Right lobe of liver (tissue), 6 donors: ENCODE data around the gene SPTBN5. TPM values are rescaled to one million over a fixed set of nuclear protein-coding genes. Genes with fewer than 3 reads are reported as not detected.

Experiments used
- ATAC-seq, 4 donors: fragments of 200-7000 bp; cut with Tn5 transposase; one replicate each; pipeline ENCODE4 v1.9.1; 2020; ENCODE audit warnings: mild to moderate bottlenecking in 4 of 4, moderate library complexity in 4 of 4
- DNase-seq, 3 donors: peaks; one replicate each; pipeline ENCODE4 v3.0.0-alpha.2; 2020
- H3K27ac ChIP-seq, 3 donors: fragments of 200-600 bp; one replicate each; pipeline ENCODE4 v1.8.0; 2022
- H3K27me3 ChIP-seq, 2 donors: fragments of 200-600 bp; one replicate each; pipeline ENCODE4 v1.8.0; 2022
- H3K36me3 ChIP-seq, 4 donors: fragments of 200-600 bp; sonication (generic) in 1 of 4; one replicate each; pipeline versions ENCODE4 v1.5.1 to v1.8.0; 2017 to 2022; ENCODE audit warnings: control low read depth in 1 of 4
- H3K4me1 ChIP-seq, 4 donors: fragments of 200-600 bp; sonication (generic) in 1 of 4; one replicate each; pipeline versions ENCODE4 v1.5.1 to v1.8.0; 2017 to 2022; ENCODE audit warnings: control low read depth in 1 of 4
- H3K4me3 ChIP-seq, 3 donors: fragments of 200-600 bp; one replicate each; pipeline ENCODE4 v1.8.0; 2022
- H3K9me3 ChIP-seq, 4 donors: fragments of 200-600 bp; sonication (generic) in 1 of 4; one replicate each; pipeline versions ENCODE4 v1.5.1 to v1.8.0; 2017 to 2022; ENCODE audit warnings: control low read depth in 1 of 4
- CTCF ChIP-seq, 4 donors: fragments of 200-600 bp in 3 of 4; fragments of 450-650 bp in 1 of 4; IDR thresholded peaks; one replicate each; pipeline versions ENCODE4 v1.5.1 to v1.8.0; 2016 to 2022; ENCODE audit warnings: antibody characterized with exemption in 4 of 4, mild to moderate bottlenecking in 2 of 4
- POLR2A ChIP-seq: fragments of 450-650 bp; IDR thresholded peaks from one replicate; pipeline ENCODE4 v1.6.1; 2017; ENCODE audit warnings: antibody characterized with exemption, mild to moderate bottlenecking
- WGBS: methylation state at CpG from one replicate; pipeline ENCODE4 v1.1.6; 2018; ENCODE audit warnings: low coverage, low lambda C conversion rate; ENCODE audit not compliant: insufficient coverage; ENCODE audit errors: missing lambda C conversion rate; 5-methylcytosine and 5-hydroxymethylcytosine counted together
- intact Hi-C, 2 donors: fragments of 100-400 bp; cut with DNase I; formaldehyde crosslinking; loops; one replicate each; pipeline versions ENCODE4 v1.11.2 to v1.14.1; 2022
- total RNA-seq, 6 experiments: library from RNA; depleted of rRNA in 2 of 6; stranded (reverse); fragments of >200 nt in 2 of 6; fragmentation: NEBNext Ultra II Directional in 3 of 6; extraction: Animal tissue kit (Norgen Biotek cat#: 25700) in 3 of 6; gene quantifications; one replicate each; pipeline versions ENCODE4 v1.1.0 to v1.2.4, GENCODE V29; 2016 to 2023
- donor health status: DM: no; HTN: yes; CAD: no.
- donor health status: DM: no; HTN: no; CAD: no.
- donor health status: DM: no; HTN: no; CAD: no.
- donor health status: DM: no; HTN: yes; CAD: no.
- donor health status: DM: no; HTN: yes; CAD: no.

The SPTBN5 gene
- total RNA-seq, 6 experiments from 2014 or later: 0.06 to 3.2 (median 0.81) TPM

DNA sequence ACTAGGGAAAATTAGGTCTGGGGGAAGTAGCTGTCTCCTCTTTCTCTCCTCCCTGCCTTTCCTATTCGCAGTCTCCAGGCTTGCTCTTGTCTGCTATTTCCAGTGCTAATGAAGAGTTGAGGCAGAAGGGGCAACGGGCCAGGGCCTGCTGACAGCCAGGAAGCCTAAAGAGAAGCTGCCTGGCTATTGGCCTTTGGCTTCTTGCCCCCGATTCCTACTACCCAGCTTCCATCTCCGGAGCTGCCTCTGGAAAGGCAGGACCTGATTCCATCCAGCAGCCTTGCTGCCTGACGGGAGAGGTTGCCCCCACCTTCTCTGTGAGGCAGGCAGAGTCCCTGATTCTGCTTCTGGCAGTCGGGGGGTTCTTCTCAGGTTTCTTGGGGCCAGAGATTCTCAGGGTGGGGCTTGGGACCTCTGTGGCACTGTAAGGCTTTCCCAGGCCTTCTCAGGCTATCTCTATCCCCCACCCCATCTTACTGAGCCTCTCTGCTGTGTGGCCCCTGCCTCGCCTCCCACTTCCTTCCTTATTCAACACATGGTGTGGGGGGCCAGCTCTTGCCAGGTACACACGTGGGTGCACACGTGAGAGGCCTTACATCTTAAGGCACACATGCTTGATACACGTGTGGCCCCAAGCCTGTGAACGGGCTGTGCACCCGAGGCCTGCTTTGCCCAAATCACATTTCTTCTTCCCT is 84.2 kb downstream of the SPTBN5 start:
- no peaks in the 10 kb centered on the region for H3K9me3 ChIP-seq
- H3K27ac ChIP-seq: no peak overlapping the region
- peaks cover 0 to 6% (median 0%) of the 10 kb centered on the region in 4 donors for H3K36me3 ChIP-seq
- ATAC-seq: no peak
- no peak for DNase-seq
- no peak overlapping the region for H3K4me3 ChIP-seq
- H3K27me3 ChIP-seq: no peaks in the 10 kb centered on the region
- TF ChIP-seq POLR2A (no peak), CTCF (IDR thresholded peaks at IDR 0.05) (no peak)
- H3K4me1 ChIP-seq: no peaks in the 10 kb centered on the region
- 62% methylated on average over 7 of the region's 12 CpGs for WGBS
- intact Hi-C loops: loop anchor here (5.0 kb wide), 2 partner anchors 32 to 37 kb away; partner anchors contain the start of gene MAPKBP1 (in 1 of the 2)

DNA sequence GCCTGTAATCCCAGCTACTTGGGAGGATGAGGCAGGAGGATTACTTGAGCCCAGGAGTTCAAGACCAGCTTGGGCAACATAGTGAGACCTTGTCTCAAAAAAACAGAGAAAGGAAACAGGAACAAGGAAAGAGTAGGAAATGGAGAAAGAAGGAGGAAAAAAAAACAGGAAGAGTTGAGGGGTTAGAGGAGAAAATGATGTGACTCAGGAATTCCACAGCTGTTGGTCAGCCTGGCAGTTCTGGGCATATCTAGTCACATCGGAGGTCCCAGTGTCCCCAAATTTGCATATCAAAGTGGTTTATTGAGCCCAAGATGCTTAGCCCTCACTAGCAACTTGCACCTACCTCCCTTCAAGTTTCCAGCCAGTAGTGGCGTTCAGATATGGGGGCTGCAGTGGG is 84.7 kb downstream of the SPTBN5 start:
- WGBS: 67% methylated on average over 1 of the region's 2 CpGs
- Histone ChIP-seq H3K27ac (no peak overlapping the region), H3K36me3 (peaks cover 0 to 6% (median 0%) of the 10 kb centered on the region in 4 donors), H3K4me1 (no peaks in the 10 kb centered on the region), H3K27me3 (no peaks in the 10 kb centered on the region), H3K4me3 (no peak overlapping the region), H3K9me3 (no peaks in the 10 kb centered on the region)
- TF ChIP-seq POLR2A: no peak
- no peak for TF ChIP-seq CTCF (IDR thresholded peaks at IDR 0.05)
- intact Hi-C loops: loop anchor here in 1 of 2 donors (5.0 kb wide), 1 partner anchor 37 kb away; the partner anchor contains the start of gene MAPKBP1
- no peak for ATAC-seq
- no peak for DNase-seq

GRCh38 chr15:41806291-41807181 is 87.3 kb downstream of the SPTBN5 start:
- Histone ChIP-seq H3K36me3 (no peaks in the 10 kb centered on the region), H3K4me1 (no peaks in the 10 kb centered on the region), H3K27me3 (no peaks in the 10 kb centered on the region), H3K4me3 (no peak overlapping the region), H3K27ac (no peak overlapping the region), H3K9me3 (no peaks in the 10 kb centered on the region)
- WGBS: 94% methylated on average over 2 of the region's 10 CpGs
- TF ChIP-seq CTCF (IDR thresholded peaks at IDR 0.05) (no peak), POLR2A (no peak)
- intact Hi-C loops: loop anchor here in 1 of 2 donors (5.0 kb wide), 1 partner anchor 34 kb away; the partner anchor contains the start of gene MAPKBP1
- no peak for DNase-seq
- peak; percentile 24 to 54 (median 50) for ATAC-seq

DNA sequence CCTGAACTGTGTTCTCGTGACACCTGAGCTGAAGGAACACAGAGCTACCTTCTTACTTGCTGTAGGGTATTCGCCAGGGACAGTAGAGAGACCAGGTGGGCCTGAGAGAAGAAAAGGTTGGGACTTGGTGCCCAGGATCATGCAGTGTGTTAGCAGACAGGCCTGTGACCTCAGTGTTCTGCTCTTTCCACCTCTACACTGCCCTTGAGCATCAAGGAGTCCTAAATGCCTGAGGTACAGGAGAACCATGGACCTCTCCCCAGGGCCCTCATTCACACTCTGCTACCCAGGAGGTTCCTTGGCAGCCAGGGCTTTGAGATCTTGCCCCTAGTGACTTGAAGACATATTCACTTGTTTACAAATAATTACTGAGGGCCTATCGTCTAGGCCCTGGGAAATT is 88.1 kb downstream of the SPTBN5 start:
- ATAC-seq (no peak), DNase-seq (no peak)
- H3K27ac ChIP-seq: no peak overlapping the region
- no peaks in the 10 kb centered on the region for H3K27me3 ChIP-seq
- no peak for TF ChIP-seq POLR2A
- no peak for TF ChIP-seq CTCF (IDR thresholded peaks at IDR 0.05)
- H3K4me3 ChIP-seq: no peak overlapping the region
- intact Hi-C loops: loop anchor here in 1 of 2 donors (5.0 kb wide), 1 partner anchor 33 kb away; the partner anchor contains the start of gene MAPKBP1
- H3K9me3 ChIP-seq: no peaks in the 10 kb centered on the region
- H3K36me3 ChIP-seq: no peaks in the 10 kb centered on the region
- no peaks in the 10 kb centered on the region for H3K4me1 ChIP-seq
- 94% methylated on average over 2 of the region's 3 CpGs for WGBS
